ENCODE results near the gene AK9. TPM values are rescaled to one million over a fixed set of nuclear protein-coding genes. Genes with fewer than 3 reads are reported as not detected.

AK9 gene
- polyA plus RNA-seq, 1 of the 3 experiments (the other 2 are of a cell fraction): 0.76 TPM

DNA sequence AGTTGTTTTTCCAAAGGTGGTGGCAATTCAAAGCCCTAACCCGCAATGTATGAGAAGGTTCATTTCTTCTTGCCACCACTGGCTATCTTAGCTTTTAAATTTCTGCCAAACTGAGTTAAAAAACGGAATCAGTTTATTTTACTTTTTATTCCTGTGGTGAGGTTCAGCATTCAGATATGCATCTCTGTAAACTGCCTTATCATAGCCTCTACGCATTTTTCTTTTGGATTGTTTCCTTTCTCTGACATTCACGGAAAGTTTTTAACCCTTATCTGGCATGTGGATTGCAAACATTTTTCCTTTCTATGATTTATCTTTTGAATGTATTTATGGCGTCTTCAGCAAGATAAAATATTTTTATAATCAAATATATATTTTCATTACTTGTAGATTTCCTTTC is 37.7 kb downstream of the AK9 start:
- WGBS (ENCODE audit: low lambda C conversion rate): 40% methylated on average over 5 of the region's 5 CpGs
- Histone ChIP-seq H3K27me3 (ENCODE audit: insufficient read depth) (no peaks in the 10 kb centered on the region), H3K4me2 (no peak overlapping the region), H3K36me3 (replicated peaks in 1 of 2; ENCODE audit: control insufficient read depth in 1 of 2, insufficient read depth in 2 of 2, low read length in 1 of 2) (no peaks in the 10 kb centered on the region), H3K9me2 (no peaks in the 10 kb centered on the region), H3K27ac (ENCODE audit: low read depth in 2 of 2, low read length in 1 of 2) (no peak overlapping the region), H3K9me3 (no peaks in the 10 kb centered on the region), H4K20me1 (ENCODE audit: insufficient read depth) (no peaks in the 10 kb centered on the region), H3K4me3 (ENCODE audit: low read depth in 2 of 2, low read length in 1 of 2) (no peak overlapping the region), H3K9ac (no peak overlapping the region), H3K79me2 (ENCODE audit: insufficient read depth) (no peaks in the 10 kb centered on the region), H2AFZ (ENCODE audit: low read depth) (no peak overlapping the region), H3K4me1 (ENCODE audit: control insufficient read depth in 1 of 2, insufficient read depth in 2 of 2, low read depth in 1 of 2, low read length in 1 of 2) (no peaks in the 10 kb centered on the region), H3F3A (replicated peaks; ENCODE audit: insufficient read depth) (no peaks in the 10 kb centered on the region)
- TF ChIP-seq MEF2A (IDR thresholded peaks at IDR 0.05; ENCODE audit: borderline replicate concordance, low read depth) (no peak), POLR2AphosphoS5 (IDR thresholded peaks at IDR 0.05; ENCODE audit: low read depth, low read length) (no peak)
- TF ChIP-seq, protein P1, sequence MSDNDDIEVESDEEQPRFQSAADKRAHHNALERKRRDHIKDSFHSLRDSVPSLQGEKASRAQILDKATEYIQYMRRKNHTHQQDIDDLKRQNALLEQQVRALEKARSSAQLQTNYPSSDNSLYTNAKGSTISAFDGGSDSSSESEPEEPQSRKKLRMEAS (IDR thresholded peaks at IDR 0.05; ENCODE audit: low read depth): no peak
- POLR2A ChIA-PET: no interaction called here
- CTCF ChIA-PET: interaction anchor here (1.9 kb wide), 1 partner anchor 386 kb away, joined by 3 read pairs; no protein-coding TSS in a partner anchor
- no peak for DNase-seq

DNA sequence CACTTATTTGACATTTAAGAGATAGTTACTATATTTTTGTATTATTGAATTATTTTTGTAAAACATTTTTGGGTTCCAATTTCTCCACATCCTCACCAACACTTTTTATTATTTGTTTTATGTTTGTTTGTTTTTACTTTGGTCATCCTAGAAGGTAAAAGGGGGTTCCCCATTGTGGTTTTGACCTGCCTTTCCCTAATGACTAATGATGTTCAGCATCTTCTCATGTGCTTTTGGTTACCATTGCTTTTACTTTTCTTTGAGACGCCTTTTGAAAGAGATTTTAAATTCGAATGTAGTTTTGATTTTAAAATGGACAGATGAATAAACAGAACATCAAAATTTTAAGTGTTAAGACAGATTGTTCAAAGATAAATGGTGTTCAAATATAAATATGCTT is 46.9 kb downstream of the AK9 start:
- Histone ChIP-seq H3K36me3 (replicated peaks in 1 of 2; ENCODE audit: control insufficient read depth in 1 of 2, insufficient read depth in 2 of 2, low read length in 1 of 2) (no peaks in the 10 kb centered on the region), H3K9me3 (no peaks in the 10 kb centered on the region), H3F3A (replicated peaks; ENCODE audit: insufficient read depth) (no peaks in the 10 kb centered on the region), H2AFZ (ENCODE audit: low read depth) (no peak overlapping the region), H3K9ac (no peak overlapping the region), H4K20me1 (ENCODE audit: insufficient read depth) (no peaks in the 10 kb centered on the region), H3K4me3 (ENCODE audit: low read depth in 2 of 2, low read length in 1 of 2) (no peak overlapping the region), H3K9me2 (no peaks in the 10 kb centered on the region), H3K27ac (ENCODE audit: low read depth in 2 of 2, low read length in 1 of 2) (no peak overlapping the region), H3K79me2 (ENCODE audit: insufficient read depth) (no peaks in the 10 kb centered on the region), H3K4me1 (ENCODE audit: control insufficient read depth in 1 of 2, insufficient read depth in 2 of 2, low read depth in 1 of 2, low read length in 1 of 2) (no peaks in the 10 kb centered on the region), H3K4me2 (no peak overlapping the region), H3K27me3 (ENCODE audit: insufficient read depth) (no peaks in the 10 kb centered on the region)
- ChIA-PET POLR2A (no interaction called here), CTCF (no interaction called here)
- TF ChIP-seq USF2 (IDR thresholded peaks at IDR 0.05; ENCODE audit: borderline replicate concordance, low read depth, low read length) (no peak), ELF1 (IDR thresholded peaks at IDR 0.05) (no peak), RCOR1 (IDR thresholded peaks at IDR 0.05; ENCODE audit: low read length) (no peak), RXRA (IDR thresholded peaks at IDR 0.05; ENCODE audit: borderline replicate concordance, low read depth) (no peak), SIN3A (IDR thresholded peaks at IDR 0.05; ENCODE audit: borderline replicate concordance, low read depth, low read length) (no peak), REST (IDR thresholded peaks at IDR 0.05; ENCODE audit: low read depth, low read length) (no peak)
- TF ChIP-seq, protein P2, sequence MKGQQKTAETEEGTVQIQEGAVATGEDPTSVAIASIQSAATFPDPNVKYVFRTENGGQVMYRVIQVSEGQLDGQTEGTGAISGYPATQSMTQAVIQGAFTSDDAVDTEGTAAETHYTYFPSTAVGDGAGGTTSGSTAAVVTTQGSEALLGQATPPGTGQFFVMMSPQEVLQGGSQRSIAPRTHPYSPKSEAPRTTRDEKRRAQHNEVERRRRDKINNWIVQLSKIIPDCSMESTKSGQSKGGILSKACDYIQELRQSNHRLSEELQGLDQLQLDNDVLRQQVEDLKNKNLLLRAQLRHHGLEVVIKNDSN (IDR thresholded peaks at IDR 0.05; ENCODE audit: borderline replicate concordance, low read depth): no peak
- TF ChIP-seq, protein P3, sequence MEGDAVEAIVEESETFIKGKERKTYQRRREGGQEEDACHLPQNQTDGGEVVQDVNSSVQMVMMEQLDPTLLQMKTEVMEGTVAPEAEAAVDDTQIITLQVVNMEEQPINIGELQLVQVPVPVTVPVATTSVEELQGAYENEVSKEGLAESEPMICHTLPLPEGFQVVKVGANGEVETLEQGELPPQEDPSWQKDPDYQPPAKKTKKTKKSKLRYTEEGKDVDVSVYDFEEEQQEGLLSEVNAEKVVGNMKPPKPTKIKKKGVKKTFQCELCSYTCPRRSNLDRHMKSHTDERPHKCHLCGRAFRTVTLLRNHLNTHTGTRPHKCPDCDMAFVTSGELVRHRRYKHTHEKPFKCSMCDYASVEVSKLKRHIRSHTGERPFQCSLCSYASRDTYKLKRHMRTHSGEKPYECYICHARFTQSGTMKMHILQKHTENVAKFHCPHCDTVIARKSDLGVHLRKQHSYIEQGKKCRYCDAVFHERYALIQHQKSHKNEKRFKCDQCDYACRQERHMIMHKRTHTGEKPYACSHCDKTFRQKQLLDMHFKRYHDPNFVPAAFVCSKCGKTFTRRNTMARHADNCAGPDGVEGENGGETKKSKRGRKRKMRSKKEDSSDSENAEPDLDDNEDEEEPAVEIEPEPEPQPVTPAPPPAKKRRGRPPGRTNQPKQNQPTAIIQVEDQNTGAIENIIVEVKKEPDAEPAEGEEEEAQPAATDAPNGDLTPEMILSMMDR (IDR thresholded peaks at IDR 0.05): no peak
- TF ChIP-seq, protein P1 (IDR thresholded peaks at IDR 0.05; ENCODE audit: low read depth): no peak
- WGBS (ENCODE audit: low lambda C conversion rate): 31% methylated on average over 2 of the region's 2 CpGs
- DNase-seq: no peak
